HEK293 (cell line): ENCODE results near the gene ERCC5.
A peak's percentile ranks its signal among the peaks of the same experiment; 100 is the strongest.

ENCODE experiments used
- REPIN1 ChIP-seq: fragments of 450-650 bp; formaldehyde crosslinking; IDR thresholded peaks from 2 replicates; pipeline ENCODE4 v1.5.1; 2017; ENCODE audit warnings: missing biosample characterization, missing genetic modification characterization, low read depth
- SP2 ChIP-seq: fragments of 450-650 bp; formaldehyde crosslinking; IDR thresholded peaks from 2 replicates; pipeline ENCODE4 v1.5.1; 2016; ENCODE audit warnings: missing biosample characterization, missing genetic modification characterization
- SP3 ChIP-seq: fragments of 450-650 bp; formaldehyde crosslinking; IDR thresholded peaks from 2 replicates; pipeline ENCODE4 v1.5.1; 2016; ENCODE audit warnings: missing biosample characterization, missing genetic modification characterization
- WT1 ChIP-seq: fragments of 450-650 bp; formaldehyde crosslinking; IDR thresholded peaks from 2 replicates; pipeline ENCODE4 v1.5.1; 2016; ENCODE audit warnings: missing biosample characterization, missing genetic modification characterization
- YY2 ChIP-seq: fragments of 450-650 bp; formaldehyde crosslinking; IDR thresholded peaks from 2 replicates; pipeline ENCODE4 v1.5.1; 2016; ENCODE audit warnings: missing biosample characterization, missing genetic modification characterization
- ZBTB20 ChIP-seq: fragments of 450-650 bp; formaldehyde crosslinking; IDR thresholded peaks from 2 replicates; pipeline ENCODE4 v1.5.1; 2016; ENCODE audit warnings: missing biosample characterization, missing genetic modification characterization
- ZBTB21 ChIP-seq: fragments of 450-650 bp; formaldehyde crosslinking; IDR thresholded peaks from 2 replicates; pipeline ENCODE4 v1.5.1; 2017; ENCODE audit warnings: missing biosample characterization, missing genetic modification characterization
- ZNF10 ChIP-seq: fragments of 450-650 bp; formaldehyde crosslinking; IDR thresholded peaks from 2 replicates; pipeline ENCODE4 v1.5.1; 2017; ENCODE audit warnings: missing biosample characterization, missing genetic modification characterization
- ZNF112 ChIP-seq: fragments of 450-650 bp; formaldehyde crosslinking; IDR thresholded peaks from 2 replicates; pipeline ENCODE4 v1.5.0; 2017; ENCODE audit warnings: missing biosample characterization, missing genetic modification characterization
- ZNF266 ChIP-seq: fragments of 450-650 bp; formaldehyde crosslinking; IDR thresholded peaks from 2 replicates; pipeline ENCODE4 v1.5.1; 2016; ENCODE audit warnings: missing biosample characterization, missing genetic modification characterization, low read depth
- ZNF354C ChIP-seq: fragments of 450-650 bp; formaldehyde crosslinking; IDR thresholded peaks from 2 replicates; pipeline ENCODE4 v1.5.1; 2016; ENCODE audit warnings: missing biosample characterization, missing genetic modification characterization, low read depth, borderline replicate concordance
- ZNF366 ChIP-seq: fragments of 450-650 bp; formaldehyde crosslinking; conservative IDR thresholded peaks from 2 replicates; pipeline ENCODE4 v1.5.1; 2016; ENCODE audit warnings: missing biosample characterization, missing genetic modification characterization
- ZNF529 ChIP-seq: fragments of 450-650 bp; formaldehyde crosslinking; IDR thresholded peaks from 2 replicates; pipeline ENCODE4 v1.5.1; 2017; ENCODE audit warnings: missing genetic modification characterization, missing biosample characterization; ENCODE audit not compliant: insufficient replicate concordance
- ZNF530 ChIP-seq: fragments of 450-650 bp; formaldehyde crosslinking; IDR thresholded peaks from 2 replicates; pipeline ENCODE4 v1.5.1; 2016; ENCODE audit warnings: low read depth, missing biosample characterization, missing genetic modification characterization
- ZNF629 ChIP-seq: fragments of 450-650 bp; formaldehyde crosslinking; IDR thresholded peaks from 2 replicates; pipeline ENCODE4 v1.5.1; 2017; ENCODE audit warnings: missing biosample characterization, missing genetic modification characterization
- ZNF658 ChIP-seq: fragments of 450-650 bp; formaldehyde crosslinking; IDR thresholded peaks from 2 replicates; pipeline ENCODE4; 2016; ENCODE audit warnings: missing biosample characterization, missing genetic modification characterization
- ZNF701 ChIP-seq: fragments of 450-650 bp; formaldehyde crosslinking; IDR thresholded peaks from 2 replicates; pipeline ENCODE4 v1.5.1; 2016; ENCODE audit warnings: missing biosample characterization, missing genetic modification characterization
- ZNF791 ChIP-seq: fragments of 450-650 bp; formaldehyde crosslinking; IDR thresholded peaks from 2 replicates; pipeline ENCODE4 v1.5.1; 2016; ENCODE audit warnings: missing biosample characterization, missing genetic modification characterization
- TF ChIP-seq, protein P1 (sequence below): fragments of 450-650 bp; formaldehyde crosslinking; IDR thresholded peaks from 2 replicates; pipeline ENCODE4 v1.5.1; 2016; ENCODE audit warnings: missing biosample characterization, missing genetic modification characterization
- TF ChIP-seq, protein P2 (sequence below): fragments of 450-650 bp; formaldehyde crosslinking; IDR thresholded peaks from 2 replicates; pipeline ENCODE4 v1.5.1; 2016; ENCODE audit warnings: missing biosample characterization, missing genetic modification characterization
- TF ChIP-seq, protein P3 (sequence below): fragments of 450-650 bp; formaldehyde crosslinking; IDR thresholded peaks from 2 replicates; pipeline ENCODE4 v1.5.1; 2016; ENCODE audit warnings: missing biosample characterization, missing genetic modification characterization, borderline replicate concordance
- TF ChIP-seq, protein P4 (sequence below): fragments of 450-650 bp; formaldehyde crosslinking; IDR thresholded peaks from 2 replicates; pipeline ENCODE4 v1.5.0; 2017; ENCODE audit warnings: missing biosample characterization, missing genetic modification characterization, borderline replicate concordance
- TF ChIP-seq, protein P5 (sequence below): fragments of 450-650 bp; formaldehyde crosslinking; IDR thresholded peaks from 2 replicates; pipeline ENCODE4 v1.5.1; 2016; ENCODE audit warnings: missing biosample characterization, missing genetic modification characterization
- TF ChIP-seq, protein P6 (sequence below): fragments of 450-650 bp; formaldehyde crosslinking; IDR thresholded peaks from 2 replicates; pipeline ENCODE4 v1.5.1; 2016; ENCODE audit warnings: missing biosample characterization, missing genetic modification characterization
- TF ChIP-seq, protein P7 (sequence below): fragments of 450-650 bp; formaldehyde crosslinking; conservative IDR thresholded peaks from 2 replicates; pipeline ENCODE4 v1.5.1; 2016; ENCODE audit warnings: low read depth, missing biosample characterization, missing genetic modification characterization

ERCC5 gene

DNA sequence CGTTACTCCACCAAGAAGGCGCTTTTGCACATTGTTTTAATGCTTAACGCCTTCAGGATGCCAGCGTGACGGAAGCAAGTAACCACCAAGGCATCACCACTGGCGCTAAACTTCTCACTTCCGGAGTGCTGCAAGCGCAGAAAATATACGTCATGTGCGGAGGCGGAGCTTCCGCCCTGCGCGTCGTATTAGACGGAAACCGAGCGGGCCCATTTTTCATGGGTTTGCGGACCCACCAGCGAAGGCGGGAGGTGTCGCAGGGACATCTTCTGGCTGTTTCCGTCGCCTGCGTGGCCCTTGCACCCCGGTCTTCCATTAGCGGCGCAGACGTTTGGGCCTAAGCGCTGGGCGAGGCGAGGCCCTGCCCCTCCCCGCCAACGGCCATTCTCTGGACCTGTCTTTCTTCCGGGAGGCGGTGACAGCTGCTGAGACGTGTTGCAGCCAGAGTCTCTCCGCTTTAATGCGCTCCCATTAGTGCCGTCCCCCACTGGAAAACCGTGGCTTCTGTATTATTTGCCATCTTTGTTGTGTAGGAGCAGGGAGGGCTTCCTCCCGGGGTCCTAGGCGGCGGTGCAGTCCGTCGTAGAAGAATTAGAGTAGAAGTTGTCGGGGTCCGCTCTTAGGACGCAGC, at the start of gene ERCC5 (continued):
- TF ChIP-seq, protein P1, sequence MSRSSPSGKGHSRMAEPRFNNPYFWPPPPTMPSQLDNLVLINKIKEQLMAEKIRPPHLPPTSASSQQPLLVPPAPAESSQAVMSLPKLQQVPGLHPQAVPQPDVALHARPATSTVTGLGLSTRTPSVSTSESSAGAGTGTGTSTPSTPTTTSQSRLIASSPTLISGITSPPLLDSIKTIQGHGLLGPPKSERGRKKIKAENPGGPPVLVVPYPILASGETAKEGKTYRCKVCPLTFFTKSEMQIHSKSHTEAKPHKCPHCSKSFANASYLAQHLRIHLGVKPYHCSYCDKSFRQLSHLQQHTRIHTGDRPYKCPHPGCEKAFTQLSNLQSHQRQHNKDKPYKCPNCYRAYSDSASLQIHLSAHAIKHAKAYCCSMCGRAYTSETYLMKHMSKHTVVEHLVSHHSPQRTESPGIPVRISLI (tag by site-specific recombination): no peak
- TF ChIP-seq ZBTB21 (tag by site-specific recombination) (peak; percentile 98), ZNF658 (tag by site-specific recombination) (no peak), ZBTB20 (tag by site-specific recombination) (peak; percentile 80), ZNF354C (tag by site-specific recombination) (no peak), ZNF266 (tag by site-specific recombination) (no peak), ZNF629 (peak; percentile 99), ZNF366 (no peak; the same call in 1 of the 2 replicates), WT1 (tag by site-specific recombination) (peak; percentile 51), YY2 (no peak), SP2 (tag by site-specific recombination) (peak; percentile 97), ZNF791 (no peak), ZNF530 (tag by site-specific recombination) (no peak), SP3 (tag by site-specific recombination) (peak; percentile 95), REPIN1 (no peak), ZNF701 (tag by site-specific recombination) (no peak), ZNF10 (tag by site-specific recombination) (no peak), ZNF529 (tag by site-specific recombination) (no peak), ZNF112 (tag by site-specific recombination) (no peak)
- TF ChIP-seq, protein P2, sequence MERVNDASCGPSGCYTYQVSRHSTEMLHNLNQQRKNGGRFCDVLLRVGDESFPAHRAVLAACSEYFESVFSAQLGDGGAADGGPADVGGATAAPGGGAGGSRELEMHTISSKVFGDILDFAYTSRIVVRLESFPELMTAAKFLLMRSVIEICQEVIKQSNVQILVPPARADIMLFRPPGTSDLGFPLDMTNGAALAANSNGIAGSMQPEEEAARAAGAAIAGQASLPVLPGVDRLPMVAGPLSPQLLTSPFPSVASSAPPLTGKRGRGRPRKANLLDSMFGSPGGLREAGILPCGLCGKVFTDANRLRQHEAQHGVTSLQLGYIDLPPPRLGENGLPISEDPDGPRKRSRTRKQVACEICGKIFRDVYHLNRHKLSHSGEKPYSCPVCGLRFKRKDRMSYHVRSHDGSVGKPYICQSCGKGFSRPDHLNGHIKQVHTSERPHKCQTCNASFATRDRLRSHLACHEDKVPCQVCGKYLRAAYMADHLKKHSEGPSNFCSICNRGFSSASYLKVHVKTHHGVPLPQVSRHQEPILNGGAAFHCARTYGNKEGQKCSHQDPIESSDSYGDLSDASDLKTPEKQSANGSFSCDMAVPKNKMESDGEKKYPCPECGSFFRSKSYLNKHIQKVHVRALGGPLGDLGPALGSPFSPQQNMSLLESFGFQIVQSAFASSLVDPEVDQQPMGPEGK (tag by site-specific recombination): peak; percentile 95
- TF ChIP-seq, protein P3, sequence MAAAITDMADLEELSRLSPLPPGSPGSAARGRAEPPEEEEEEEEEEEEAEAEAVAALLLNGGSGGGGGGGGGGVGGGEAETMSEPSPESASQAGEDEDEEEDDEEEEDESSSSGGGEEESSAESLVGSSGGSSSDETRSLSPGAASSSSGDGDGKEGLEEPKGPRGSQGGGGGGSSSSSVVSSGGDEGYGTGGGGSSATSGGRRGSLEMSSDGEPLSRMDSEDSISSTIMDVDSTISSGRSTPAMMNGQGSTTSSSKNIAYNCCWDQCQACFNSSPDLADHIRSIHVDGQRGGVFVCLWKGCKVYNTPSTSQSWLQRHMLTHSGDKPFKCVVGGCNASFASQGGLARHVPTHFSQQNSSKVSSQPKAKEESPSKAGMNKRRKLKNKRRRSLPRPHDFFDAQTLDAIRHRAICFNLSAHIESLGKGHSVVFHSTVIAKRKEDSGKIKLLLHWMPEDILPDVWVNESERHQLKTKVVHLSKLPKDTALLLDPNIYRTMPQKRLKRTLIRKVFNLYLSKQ (tag by site-specific recombination): no peak
- TF ChIP-seq, protein P4, sequence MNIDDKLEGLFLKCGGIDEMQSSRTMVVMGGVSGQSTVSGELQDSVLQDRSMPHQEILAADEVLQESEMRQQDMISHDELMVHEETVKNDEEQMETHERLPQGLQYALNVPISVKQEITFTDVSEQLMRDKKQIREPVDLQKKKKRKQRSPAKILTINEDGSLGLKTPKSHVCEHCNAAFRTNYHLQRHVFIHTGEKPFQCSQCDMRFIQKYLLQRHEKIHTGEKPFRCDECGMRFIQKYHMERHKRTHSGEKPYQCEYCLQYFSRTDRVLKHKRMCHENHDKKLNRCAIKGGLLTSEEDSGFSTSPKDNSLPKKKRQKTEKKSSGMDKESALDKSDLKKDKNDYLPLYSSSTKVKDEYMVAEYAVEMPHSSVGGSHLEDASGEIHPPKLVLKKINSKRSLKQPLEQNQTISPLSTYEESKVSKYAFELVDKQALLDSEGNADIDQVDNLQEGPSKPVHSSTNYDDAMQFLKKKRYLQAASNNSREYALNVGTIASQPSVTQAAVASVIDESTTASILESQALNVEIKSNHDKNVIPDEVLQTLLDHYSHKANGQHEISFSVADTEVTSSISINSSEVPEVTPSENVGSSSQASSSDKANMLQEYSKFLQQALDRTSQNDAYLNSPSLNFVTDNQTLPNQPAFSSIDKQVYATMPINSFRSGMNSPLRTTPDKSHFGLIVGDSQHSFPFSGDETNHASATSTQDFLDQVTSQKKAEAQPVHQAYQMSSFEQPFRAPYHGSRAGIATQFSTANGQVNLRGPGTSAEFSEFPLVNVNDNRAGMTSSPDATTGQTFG (tag by site-specific recombination): no peak
- TF ChIP-seq, protein P5, sequence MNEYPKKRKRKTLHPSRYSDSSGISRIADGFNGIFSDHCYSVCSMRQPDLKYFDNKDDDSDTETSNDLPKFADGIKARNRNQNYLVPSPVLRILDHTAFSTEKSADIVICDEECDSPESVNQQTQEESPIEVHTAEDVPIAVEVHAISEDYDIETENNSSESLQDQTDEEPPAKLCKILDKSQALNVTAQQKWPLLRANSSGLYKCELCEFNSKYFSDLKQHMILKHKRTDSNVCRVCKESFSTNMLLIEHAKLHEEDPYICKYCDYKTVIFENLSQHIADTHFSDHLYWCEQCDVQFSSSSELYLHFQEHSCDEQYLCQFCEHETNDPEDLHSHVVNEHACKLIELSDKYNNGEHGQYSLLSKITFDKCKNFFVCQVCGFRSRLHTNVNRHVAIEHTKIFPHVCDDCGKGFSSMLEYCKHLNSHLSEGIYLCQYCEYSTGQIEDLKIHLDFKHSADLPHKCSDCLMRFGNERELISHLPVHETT (tag by site-specific recombination): peak; percentile 91
- TF ChIP-seq, protein P6, sequence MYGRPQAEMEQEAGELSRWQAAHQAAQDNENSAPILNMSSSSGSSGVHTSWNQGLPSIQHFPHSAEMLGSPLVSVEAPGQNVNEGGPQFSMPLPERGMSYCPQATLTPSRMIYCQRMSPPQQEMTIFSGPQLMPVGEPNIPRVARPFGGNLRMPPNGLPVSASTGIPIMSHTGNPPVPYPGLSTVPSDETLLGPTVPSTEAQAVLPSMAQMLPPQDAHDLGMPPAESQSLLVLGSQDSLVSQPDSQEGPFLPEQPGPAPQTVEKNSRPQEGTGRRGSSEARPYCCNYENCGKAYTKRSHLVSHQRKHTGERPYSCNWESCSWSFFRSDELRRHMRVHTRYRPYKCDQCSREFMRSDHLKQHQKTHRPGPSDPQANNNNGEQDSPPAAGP: no peak; the same call in none of the 2 replicates
- TF ChIP-seq, protein P7, sequence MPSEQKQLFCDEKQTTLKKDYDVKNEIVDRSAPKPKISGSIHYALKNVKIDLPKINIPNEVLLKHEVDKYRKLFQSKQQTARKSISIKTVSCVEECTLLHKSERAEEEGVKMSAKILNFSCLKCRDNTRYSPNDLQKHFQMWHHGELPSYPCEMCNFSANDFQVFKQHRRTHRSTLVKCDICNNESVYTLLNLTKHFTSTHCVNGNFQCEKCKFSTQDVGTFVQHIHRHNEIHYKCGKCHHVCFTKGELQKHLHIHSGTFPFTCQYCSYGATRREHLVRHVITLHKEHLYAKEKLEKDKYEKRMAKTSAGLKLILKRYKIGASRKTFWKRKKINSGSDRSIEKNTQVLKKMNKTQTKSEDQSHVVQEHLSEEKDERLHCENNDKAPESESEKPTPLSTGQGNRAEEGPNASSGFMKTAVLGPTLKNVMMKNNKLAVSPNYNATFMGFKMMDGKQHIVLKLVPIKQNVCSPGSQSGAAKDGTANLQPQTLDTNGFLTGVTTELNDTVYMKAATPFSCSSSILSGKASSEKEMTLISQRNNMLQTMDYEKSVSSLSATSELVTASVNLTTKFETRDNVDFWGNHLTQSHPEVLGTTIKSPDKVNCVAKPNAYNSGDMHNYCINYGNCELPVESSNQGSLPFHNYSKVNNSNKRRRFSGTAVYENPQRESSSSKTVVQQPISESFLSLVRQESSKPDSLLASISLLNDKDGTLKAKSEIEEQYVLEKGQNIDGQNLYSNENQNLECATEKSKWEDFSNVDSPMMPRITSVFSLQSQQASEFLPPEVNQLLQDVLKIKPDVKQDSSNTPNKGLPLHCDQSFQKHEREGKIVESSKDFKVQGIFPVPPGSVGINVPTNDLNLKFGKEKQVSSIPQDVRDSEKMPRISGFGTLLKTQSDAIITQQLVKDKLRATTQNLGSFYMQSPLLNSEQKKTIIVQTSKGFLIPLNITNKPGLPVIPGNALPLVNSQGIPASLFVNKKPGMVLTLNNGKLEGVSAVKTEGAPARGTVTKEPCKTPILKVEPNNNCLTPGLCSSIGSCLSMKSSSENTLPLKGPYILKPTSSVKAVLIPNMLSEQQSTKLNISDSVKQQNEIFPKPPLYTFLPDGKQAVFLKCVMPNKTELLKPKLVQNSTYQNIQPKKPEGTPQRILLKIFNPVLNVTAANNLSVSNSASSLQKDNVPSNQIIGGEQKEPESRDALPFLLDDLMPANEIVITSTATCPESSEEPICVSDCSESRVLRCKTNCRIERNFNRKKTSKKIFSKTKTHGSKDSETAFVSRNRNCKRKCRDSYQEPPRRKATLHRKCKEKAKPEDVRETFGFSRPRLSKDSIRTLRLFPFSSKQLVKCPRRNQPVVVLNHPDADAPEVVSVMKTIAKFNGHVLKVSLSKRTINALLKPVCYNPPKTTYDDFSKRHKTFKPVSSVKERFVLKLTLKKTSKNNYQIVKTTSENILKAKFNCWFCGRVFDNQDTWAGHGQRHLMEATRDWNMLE (tag by site-specific recombination): peak; percentile 84
